ENCODE results near the gene FLT3LG. TPM values are rescaled to one million over a fixed set of nuclear protein-coding genes. Genes with fewer than 3 reads are reported as not detected.
A peak's percentile ranks its signal among the peaks of the same experiment; 100 is the strongest.

The FLT3LG gene
- total RNA-seq, 6 experiments from 2014 or later, result 0.80 to 4.4 (median 2.3) TPM

GRCh38 chr19:49445997-49446396 lies 28.0 kb upstream of the FLT3LG start:
- ATAC-seq (no peak), DNase-seq (no peak)
- no peaks in the 10 kb centered on the region for H3K27me3 ChIP-seq
- TF ChIP-seq POLR2A (IDR thresholded peaks at IDR 0.05), result no peak
- 88% methylated on average over 1 of the region's 3 CpGs for WGBS (ENCODE audit: insufficient coverage, low coverage, low lambda C conversion rate, missing lambda C conversion rate)
- H3K4me3 ChIP-seq, result no peak overlapping the region
- H3K36me3 ChIP-seq, result peaks cover 0 to 3% (median 2%) of the 10 kb centered on the region in 4 donors
- intact Hi-C loops (cut with DNase I), result no loop called here
- H3K9me3 ChIP-seq, result no peaks in the 10 kb centered on the region
- peaks cover 0 to 8% (median 0%) of the 10 kb centered on the region in 4 donors for H3K4me1 ChIP-seq
- H3K27ac ChIP-seq, result no peak overlapping the region

GRCh38 chr19:49447485-49448431 lies 26.3 kb upstream of the FLT3LG start:
- H3K4me3 ChIP-seq, result no peak overlapping the region
- no peak for ATAC-seq
- no peak for TF ChIP-seq POLR2A (IDR thresholded peaks at IDR 0.05)
- no peak for TF ChIP-seq CTCF (IDR thresholded peaks at IDR 0.05)
- H3K4me1 ChIP-seq, result peaks cover 0 to 10% (median 0%) of the 10 kb centered on the region in 4 donors
- no peaks in the 10 kb centered on the region for H3K9me3 ChIP-seq
- intact Hi-C loops (cut with DNase I), result no loop called here
- H3K27ac ChIP-seq, result no peak overlapping the region
- H3K36me3 ChIP-seq, result peaks cover 0 to 3% (median 2%) of the 10 kb centered on the region in 4 donors
- H3K27me3 ChIP-seq, result no peaks in the 10 kb centered on the region
- peak in 1 of 3 donors; percentile 54 for DNase-seq
- 93% methylated on average over 14 of the region's 32 CpGs for WGBS (ENCODE audit: insufficient coverage, low coverage, low lambda C conversion rate, missing lambda C conversion rate)

- Histone ChIP-seq H3K4me1 (peaks cover 0 to 11% (median 0%) of the 10 kb centered on the region in 4 donors), H3K4me3 (no peak overlapping the region), H3K27me3 (no peaks in the 10 kb centered on the region), H3K9me3 (no peaks in the 10 kb centered on the region), H3K36me3 (peaks cover 0 to 3% (median 2%) of the 10 kb centered on the region in 4 donors), H3K27ac (no peak overlapping the region)
- no peak for ATAC-seq
- intact Hi-C loops (cut with DNase I), result no loop called here
- TF ChIP-seq POLR2A (IDR thresholded peaks at IDR 0.05) (no peak), CTCF (IDR thresholded peaks at IDR 0.05) (no peak)
- 92% methylated on average over 6 of the region's 6 CpGs for WGBS (ENCODE audit: insufficient coverage, low coverage, low lambda C conversion rate, missing lambda C conversion rate)
- DNase-seq, result no peak
Measured at GRCh38 chr19:49448432-49448786, 25.6 kb upstream of the FLT3LG start.

GRCh38 chr19:49450405-49450804 lies 23.6 kb upstream of the FLT3LG start:
- peaks cover 0 to 3% (median 2%) of the 10 kb centered on the region in 4 donors for H3K36me3 ChIP-seq
- H3K27ac ChIP-seq, result no peak overlapping the region
- H3K27me3 ChIP-seq, result no peaks in the 10 kb centered on the region
- peak overlapping the region in 1 of 3 donors; percentile 85 for H3K4me3 ChIP-seq
- intact Hi-C loops (cut with DNase I), result no loop called here
- WGBS (ENCODE audit: insufficient coverage, low coverage, low lambda C conversion rate, missing lambda C conversion rate), result 84% methylated on average over 7 of the region's 7 CpGs
- ATAC-seq, result no peak
- TF ChIP-seq POLR2A (IDR thresholded peaks at IDR 0.05) (no peak), CTCF (IDR thresholded peaks at IDR 0.05) (no peak)
- H3K4me1 ChIP-seq, result peaks cover 0 to 11% (median 3%) of the 10 kb centered on the region in 4 donors
- DNase-seq, result no peak
- H3K9me3 ChIP-seq, result no peaks in the 10 kb centered on the region
